ENCODE results near the gene HCN4.

HCN4 gene

GRCh38 chr15:73346735-73347312 is 21.9 kb downstream of the HCN4 start:
- Histone ChIP-seq H3K36me3 (no peaks in the 10 kb centered on the region), H3K27me3 (peaks cover 17% of the 10 kb centered on the region; the same call in 1 of the 2 replicates), H3K4me1 (no peaks in the 10 kb centered on the region), H3K4me3 (ENCODE audit: low read depth, low read length) (no peak overlapping the region), H3K9me3 (no peaks in the 10 kb centered on the region; the same call in 1 of the 2 replicates)
- no peak for TF ChIP-seq CTCF (IDR thresholded peaks at IDR 0.05; ENCODE audit: low read depth, low read length)
- DNase-seq = no peak

- no peak for TF ChIP-seq CTCF (IDR thresholded peaks at IDR 0.05; ENCODE audit: low read depth, low read length)
- DNase-seq = no peak
- Histone ChIP-seq H3K9me3 (no peaks in the 10 kb centered on the region; the same call in 1 of the 2 replicates), H3K4me1 (no peaks in the 10 kb centered on the region), H3K27me3 (peaks cover 9% of the 10 kb centered on the region; the same call in 1 of the 2 replicates), H3K36me3 (no peaks in the 10 kb centered on the region), H3K4me3 (ENCODE audit: low read depth, low read length) (no peak overlapping the region)
Observed at GRCh38 chr15:73345658-73346057, 23.1 kb downstream of the HCN4 start.

- Histone ChIP-seq H3K9me3 (no peaks in the 10 kb centered on the region; the same call in 1 of the 2 replicates), H3K4me3 (ENCODE audit: low read depth, low read length) (no peak overlapping the region), H3K27me3 (no peaks in the 10 kb centered on the region), H3K4me1 (no peaks in the 10 kb centered on the region), H3K36me3 (no peaks in the 10 kb centered on the region)
- no peak for DNase-seq
- TF ChIP-seq CTCF (IDR thresholded peaks at IDR 0.05; ENCODE audit: low read depth, low read length) = no peak
Observed at GRCh38 chr15:73344056-73344455, 24.7 kb downstream of the HCN4 start.

GRCh38 chr15:73341886-73342600 is 26.7 kb downstream of the HCN4 start:
- no peaks in the 10 kb centered on the region for H3K4me1 ChIP-seq
- H3K9me3 ChIP-seq = no peaks in the 10 kb centered on the region; the same call in 1 of the 2 replicates
- no peaks in the 10 kb centered on the region for H3K27me3 ChIP-seq
- DNase-seq = peak; percentile 80
- no peak for TF ChIP-seq CTCF (IDR thresholded peaks at IDR 0.05; ENCODE audit: low read depth, low read length)
- no peaks in the 10 kb centered on the region for H3K36me3 ChIP-seq
- H3K4me3 ChIP-seq (ENCODE audit: low read depth, low read length) = no peak overlapping the region

- no peaks in the 10 kb centered on the region for H3K27me3 ChIP-seq
- no peak for DNase-seq
- no peaks in the 10 kb centered on the region; the same call in 1 of the 2 replicates for H3K9me3 ChIP-seq
- H3K4me3 ChIP-seq (ENCODE audit: low read depth, low read length) = no peak overlapping the region
- no peaks in the 10 kb centered on the region for H3K36me3 ChIP-seq
- no peak for TF ChIP-seq CTCF (IDR thresholded peaks at IDR 0.05; ENCODE audit: low read depth, low read length)
- no peaks in the 10 kb centered on the region for H3K4me1 ChIP-seq
Observed at GRCh38 chr15:73340502-73341192, 28.1 kb downstream of the HCN4 start.
